Endometrium (tissue), 2 donors: Measurements from ENCODE around the gene DAPK1.

ENCODE experiments used
- FAIRE-seq: peaks from 2 replicates; lab custom pipeline; 2012; peaks lifted over from hg19 to GRCh38; lab: Jason Lieb, UNC
- donor health status: control.
- donor health status: control.

Gene DAPK1

GRCh38 chr9:87516926-87517290, 19.2 kb downstream of the DAPK1 start:
- FAIRE-seq: no peak

DNA sequence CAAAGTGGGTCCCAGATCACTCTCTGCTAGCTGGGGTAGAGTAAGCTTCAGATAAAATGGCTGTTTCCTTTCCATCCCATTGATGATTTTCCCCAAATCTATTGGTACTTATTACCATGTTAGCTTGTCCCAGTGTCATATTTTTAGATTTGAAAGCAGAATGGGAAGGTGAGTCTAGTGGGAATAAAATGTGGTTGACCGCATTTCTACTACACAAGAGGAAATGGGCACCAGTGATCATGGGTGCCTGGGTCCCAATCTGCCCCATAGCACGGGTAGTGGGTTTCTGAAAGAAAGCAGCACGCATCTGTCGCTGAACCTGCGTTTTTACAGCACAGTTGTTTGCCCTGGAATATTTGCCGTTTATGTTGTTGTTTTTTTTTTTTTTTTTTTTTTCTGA, 20.1 kb downstream of the DAPK1 start:
- no peak for FAIRE-seq

DNA sequence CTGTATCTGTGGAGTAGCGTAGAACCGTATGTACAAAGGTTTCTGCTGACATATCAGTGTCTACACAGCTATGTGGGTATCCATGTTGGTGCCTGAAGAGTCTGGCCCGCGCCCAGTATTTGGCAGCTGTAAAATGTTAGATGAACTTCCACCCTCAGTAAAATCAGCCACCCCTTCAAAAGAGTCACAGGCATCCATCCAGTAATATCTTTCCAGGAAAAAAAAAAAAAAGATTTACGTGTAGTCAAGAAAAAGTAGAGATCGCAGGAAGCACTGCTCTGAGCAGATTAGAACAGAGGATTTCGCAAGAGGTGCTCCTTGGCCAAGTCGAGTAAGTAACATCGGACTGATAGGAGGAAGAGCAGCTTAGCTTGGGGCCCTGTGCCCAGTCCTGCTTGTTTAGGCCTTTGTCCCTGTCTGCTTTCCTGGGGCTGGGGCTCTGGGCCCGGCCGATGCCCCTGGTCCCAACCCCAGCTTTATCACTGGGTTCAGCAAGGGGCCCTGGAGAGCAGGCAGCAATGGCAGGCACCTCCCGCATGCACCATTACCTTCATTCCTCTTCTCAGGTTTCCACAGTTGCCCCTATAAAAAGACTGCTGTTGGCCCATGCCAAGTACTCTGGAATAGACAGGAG, 21.2 kb downstream of the DAPK1 start:
- no peak for FAIRE-seq

- no peak for FAIRE-seq
Measured at GRCh38 chr9:87519461-87519860, 21.8 kb downstream of the DAPK1 start.

GRCh38 chr9:87520172-87520683, 22.6 kb downstream of the DAPK1 start:
- FAIRE-seq: no peak

DNA sequence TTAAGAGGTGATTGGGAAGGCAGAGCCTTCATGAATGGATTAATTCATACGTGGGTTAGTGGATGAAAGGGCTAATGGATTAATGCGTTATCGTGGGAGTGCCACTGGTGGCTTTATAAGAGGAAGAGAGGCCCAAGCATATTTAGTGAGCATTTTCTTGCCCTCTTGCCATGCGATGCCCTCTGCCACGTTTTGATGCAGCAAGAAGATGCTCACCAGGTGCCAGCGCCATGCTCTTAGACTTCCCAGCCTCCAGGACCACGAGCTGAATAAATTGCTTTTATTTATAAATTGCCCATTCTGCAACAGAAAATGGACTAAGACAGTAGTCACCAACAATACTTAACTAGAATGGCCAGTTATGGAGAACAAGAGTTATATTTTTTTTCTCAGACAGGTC, 24.2 kb downstream of the DAPK1 start:
- no peak for FAIRE-seq

- no peak for FAIRE-seq
Measured at GRCh38 chr9:87524061-87524460, 26.4 kb downstream of the DAPK1 start.

- no peak for FAIRE-seq
Measured at GRCh38 chr9:87525546-87526303, 28.1 kb downstream of the DAPK1 start.

- no peak for FAIRE-seq
Measured at GRCh38 chr9:87527211-87527916, 29.7 kb downstream of the DAPK1 start.

GRCh38 chr9:87528969-87529368, 31.3 kb downstream of the DAPK1 start:
- no peak for FAIRE-seq

- FAIRE-seq: no peak
Measured at GRCh38 chr9:87529671-87530070, 32.0 kb downstream of the DAPK1 start.

DNA sequence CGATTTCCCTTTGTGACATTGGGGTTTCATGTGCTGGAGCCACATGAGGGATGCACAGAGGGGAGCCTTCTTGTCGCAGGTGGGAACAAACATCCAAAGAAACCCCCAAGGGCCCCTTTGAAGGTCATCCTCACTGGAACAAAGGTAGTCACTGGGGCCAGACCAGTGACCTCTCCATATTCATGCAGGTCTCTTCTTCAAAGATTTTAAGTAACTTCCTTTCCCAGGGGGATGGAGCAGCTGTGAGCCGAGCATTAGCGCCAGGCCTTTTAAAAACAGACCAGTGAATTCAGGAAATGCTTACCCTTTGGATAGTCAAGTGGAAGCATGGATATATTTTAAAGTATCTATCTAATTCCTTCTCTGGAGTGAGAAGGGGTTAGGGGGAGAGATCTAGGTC, 33.0 kb downstream of the DAPK1 start:
- no peak for FAIRE-seq

GRCh38 chr9:87531370-87532295, 34.0 kb downstream of the DAPK1 start:
- no peak for FAIRE-seq

GRCh38 chr9:87533271-87533670, 35.6 kb downstream of the DAPK1 start:
- no peak for FAIRE-seq

- FAIRE-seq: no peak
Measured at GRCh38 chr9:87534036-87534435, 36.4 kb downstream of the DAPK1 start.

DNA sequence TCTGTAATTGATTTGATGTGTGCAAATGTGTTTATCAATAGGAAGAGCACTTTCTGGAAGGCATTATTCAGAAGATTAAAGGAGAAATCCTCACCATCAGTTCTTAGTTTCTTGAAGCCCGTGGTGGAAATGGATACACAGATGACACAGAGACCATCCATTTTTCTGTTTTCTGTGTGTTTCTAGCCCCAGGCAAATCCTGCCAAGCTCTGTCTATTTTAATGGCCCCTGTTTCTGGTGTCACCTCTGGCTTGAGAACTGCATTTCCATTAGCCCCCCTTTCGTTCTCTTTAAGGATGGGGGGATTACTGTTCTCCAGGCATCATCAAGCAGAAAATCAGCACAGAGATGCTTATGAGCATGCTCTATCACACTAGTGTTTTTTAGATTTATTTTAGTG, 37.3 kb downstream of the DAPK1 start:
- FAIRE-seq: no peak

- no peak for FAIRE-seq
Measured at GRCh38 chr9:87535817-87536539, 38.3 kb downstream of the DAPK1 start.

DNA sequence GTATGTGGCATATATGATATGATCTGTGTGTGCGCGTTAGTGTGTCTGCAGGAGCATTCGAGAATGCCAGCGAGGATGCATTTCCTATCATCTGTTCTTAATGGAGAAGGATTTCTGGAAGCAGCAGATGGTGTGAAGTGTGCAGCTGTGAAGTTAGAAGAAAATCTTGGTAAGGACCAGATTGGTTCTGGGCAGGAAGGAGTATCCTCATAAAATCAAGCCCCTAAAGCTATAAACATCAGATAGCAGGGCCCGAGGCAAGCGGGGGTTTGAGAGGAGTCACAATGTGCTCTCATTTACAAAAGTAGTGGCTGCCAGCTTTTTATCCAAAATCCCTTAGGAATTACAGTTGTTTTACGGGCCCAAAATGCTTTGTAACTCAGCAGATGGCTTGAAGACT, 40.0 kb downstream of the DAPK1 start:
- peak; percentile 35 for FAIRE-seq

DNA sequence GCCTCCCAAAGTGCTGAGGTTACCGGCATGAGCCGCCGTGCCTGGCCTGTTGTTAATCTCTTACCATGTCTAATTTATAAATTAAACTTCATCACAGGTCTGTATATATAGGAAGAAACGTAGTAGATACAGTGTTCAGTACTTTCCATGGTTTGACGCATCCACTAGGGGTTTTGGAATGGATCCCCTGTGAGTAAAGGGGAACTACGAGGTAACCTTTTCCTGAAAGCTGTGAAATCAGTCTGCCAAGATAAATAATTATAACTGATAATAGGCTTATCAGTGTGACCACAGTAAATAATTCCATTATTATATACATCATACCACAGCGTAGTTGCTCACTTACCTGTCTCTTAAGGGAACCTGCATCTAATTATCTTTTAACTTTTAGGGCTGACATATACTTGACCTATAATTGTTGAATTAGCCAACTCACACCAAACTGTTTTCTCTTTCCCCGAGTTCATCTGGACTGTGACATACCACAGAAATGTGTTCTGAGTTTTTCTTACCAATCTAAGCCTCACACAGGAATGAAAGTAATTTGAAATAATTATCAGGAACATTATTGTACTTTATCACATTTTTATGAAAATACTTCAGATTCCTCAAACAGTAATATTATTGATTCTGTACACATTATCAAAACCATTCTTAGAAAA, 42.9 kb downstream of the DAPK1 start:
- FAIRE-seq: no peak

GRCh38 chr9:87541663-87542062, 44.0 kb downstream of the DAPK1 start:
- no peak for FAIRE-seq

GRCh38 chr9:87542141-87542540, 44.5 kb downstream of the DAPK1 start:
- FAIRE-seq: no peak
